ENCODE data around the gene PIGZ. TPM values are rescaled to one million over a fixed set of nuclear protein-coding genes. Genes with fewer than 3 reads are reported as not detected.

PIGZ gene
- polyA plus RNA-seq, 1 experiment: 7.0 TPM

- no peak for DNase-seq (ENCODE audit: low read depth)
- no peak for TF ChIP-seq CTCF (IDR thresholded peaks at IDR 0.05; ENCODE audit: insufficient read depth, low read depth, low read length)
- Histone ChIP-seq H3K4me3 (ENCODE audit: low read depth, low read length) (no peak overlapping the region), H3K36me3 (ENCODE audit: control insufficient read depth, insufficient read depth, low read length) (peaks cover 9% of the 10 kb centered on the region), H3K27me3 (ENCODE audit: control insufficient read depth, insufficient read depth, low read length) (no peaks in the 10 kb centered on the region)
- CTCF ChIA-PET: no interaction called here
- POLR2A ChIA-PET: no interaction called here
Measured at GRCh38 chr3:196901768-196902167, 66.9 kb downstream of the PIGZ start.

Other genes with a start within 250 kb of the PIGZ start
- gene PAK2, start 229.0 kb downstream of the PIGZ start, polyA plus RNA-seq (2011; rRNA removed): 31.7 and 48.0 TPM in 2 replicates
- gene SENP5, start 100.9 kb downstream of the PIGZ start, polyA plus RNA-seq (2011; rRNA removed): 12.0 and 16.6 TPM in 2 replicates
- 39.9 and 58.6 TPM in 2 replicates for gene NCBP2, start 26.3 kb downstream of the PIGZ start, polyA plus RNA-seq (2011; rRNA removed)
- gene MELTF, start 61.0 kb upstream of the PIGZ start, polyA plus RNA-seq (2011; rRNA removed): 1.5 and 1.8 TPM in 2 replicates

All from BJ (cell line).